GM18526 (cell line): Measurements from ENCODE around the gene E2F2.
A peak's percentile ranks its signal among the peaks of the same experiment; 100 is the strongest.

Source experiments
- POLR2A ChIP-seq: IDR thresholded peaks from 3 replicates; pipeline ENCODE4 v1.6.1; 2011; ENCODE audit not compliant: insufficient read length; ENCODE audit errors: extremely low read depth

E2F2 gene

GRCh38 chr1:23539698-23540266, 8.7 kb upstream of the E2F2 start:
- TF ChIP-seq POLR2A = no peak

- TF ChIP-seq POLR2A = no peak
These were observed 6.4 kb upstream of the E2F2 start for GRCh38 chr1:23537296-23537973.

GRCh38 chr1:23533246-23534023, 2.4 kb upstream of the E2F2 start:
- TF ChIP-seq POLR2A = no peak

DNA sequence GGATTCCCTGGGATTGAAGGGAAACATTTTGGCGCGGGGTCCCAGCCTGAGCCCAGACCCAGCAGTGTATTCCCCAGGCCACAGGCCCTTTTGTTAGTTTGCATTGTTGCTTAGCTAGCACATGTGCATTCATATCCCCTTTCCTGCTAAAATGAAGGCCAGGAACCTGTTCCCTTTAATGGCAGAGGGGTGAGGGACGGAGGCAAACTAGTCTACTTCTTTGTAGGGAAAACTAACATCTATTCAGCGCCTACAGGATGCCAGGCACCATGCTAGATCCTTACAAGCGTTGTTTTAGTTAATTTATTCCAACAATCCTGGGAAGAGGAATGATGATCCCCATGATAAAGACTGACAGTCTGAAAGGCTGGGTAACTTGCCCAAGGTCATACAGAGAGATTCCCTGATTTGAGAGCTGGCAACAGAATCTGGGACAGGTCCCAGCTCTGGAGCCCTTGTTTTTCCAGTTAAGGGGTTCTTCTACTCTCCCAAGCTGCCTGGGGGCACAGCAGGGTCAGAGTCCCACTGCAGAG, 595 bp upstream of the E2F2 start:
- no peak for TF ChIP-seq POLR2A

DNA sequence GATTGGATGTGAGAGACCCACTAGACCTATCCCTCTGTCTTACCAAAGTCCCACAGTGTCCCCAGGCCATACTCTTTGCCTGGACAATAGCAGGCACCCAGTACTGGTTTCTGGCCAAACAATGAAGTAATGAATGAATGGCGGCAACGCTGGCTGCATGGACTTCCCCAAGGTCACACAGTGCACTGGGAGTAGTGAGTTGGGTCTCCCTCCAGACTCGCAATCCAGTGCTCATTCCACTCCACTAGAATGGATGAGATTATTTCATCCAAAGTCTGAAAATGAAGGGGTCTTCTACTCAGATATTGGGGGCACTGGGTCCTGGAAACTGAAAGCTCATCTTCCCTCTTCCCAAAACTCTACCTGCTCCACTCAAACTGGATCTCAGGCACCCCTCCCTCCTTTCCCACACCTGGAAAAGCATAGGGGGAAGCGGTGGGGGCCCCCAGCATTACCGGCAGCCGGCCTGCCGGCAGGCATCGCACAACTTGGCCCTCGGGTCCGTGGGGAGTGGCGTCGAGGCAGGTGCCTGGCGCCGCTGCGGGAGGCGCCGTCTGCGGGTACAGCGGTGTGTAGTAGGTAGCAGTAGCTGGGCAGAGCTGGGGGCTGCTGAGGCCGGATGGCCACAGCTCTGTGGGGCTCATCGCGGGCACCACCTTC, 816 bp downstream of the E2F2 start:
- no peak for TF ChIP-seq POLR2A

- TF ChIP-seq POLR2A = no peak
These were observed 1.6 kb downstream of the E2F2 start for GRCh38 chr1:23529146-23530086.

DNA sequence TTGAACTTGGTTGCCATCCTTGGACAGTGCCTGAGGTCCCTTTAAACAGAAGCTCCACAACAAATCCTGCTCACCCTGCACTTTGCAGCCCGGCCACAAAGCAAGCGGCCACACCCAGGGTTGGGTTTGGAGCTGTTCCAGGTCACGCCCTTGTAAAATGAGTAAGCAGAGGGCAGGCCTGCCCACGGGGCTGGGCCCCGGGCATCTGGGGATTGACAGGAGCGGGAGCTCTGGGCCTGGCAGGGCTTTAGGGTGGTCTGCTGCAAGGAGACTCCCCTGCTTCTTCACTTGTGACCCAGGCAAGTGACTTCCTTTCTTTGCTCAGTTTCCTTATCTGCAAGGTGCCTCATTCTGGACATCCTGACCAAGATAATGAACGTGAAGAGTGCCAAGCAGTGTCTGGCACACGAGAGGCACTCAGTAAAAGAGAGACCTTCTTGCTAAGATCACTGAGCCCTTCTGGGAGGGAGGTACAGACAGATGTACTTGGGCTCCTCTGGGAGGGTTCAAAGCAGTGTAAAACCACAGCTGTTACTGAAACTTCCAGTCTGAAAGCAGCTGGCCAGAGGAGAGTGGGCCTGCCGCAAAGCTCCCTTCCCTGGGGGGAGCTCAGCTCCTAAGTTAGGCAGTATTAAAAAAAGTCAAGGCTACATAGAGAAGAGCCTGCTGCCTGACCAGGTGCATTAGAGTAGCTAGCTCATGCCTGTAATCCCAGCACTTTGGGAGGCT, 2.6 kb downstream of the E2F2 start:
- peak; percentile 53 for TF ChIP-seq POLR2A

DNA sequence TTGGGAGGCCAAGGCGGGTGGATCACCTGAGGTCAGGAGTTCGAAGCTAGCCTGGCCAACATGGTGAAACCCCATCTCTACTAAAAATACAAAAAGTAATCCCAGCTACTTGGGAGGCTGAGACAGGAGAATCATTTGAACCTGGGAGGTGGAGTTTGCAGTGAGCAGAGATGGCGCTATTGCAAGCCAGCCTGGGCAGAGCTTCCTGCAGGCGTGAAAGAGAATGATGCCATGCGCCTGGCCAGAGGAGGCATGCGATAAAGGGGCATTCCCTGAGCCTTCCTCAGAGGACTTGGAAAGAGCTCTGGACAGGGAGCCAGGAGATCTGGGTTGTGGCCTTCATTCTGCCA, 3.2 kb downstream of the E2F2 start:
- no peak for TF ChIP-seq POLR2A

- TF ChIP-seq POLR2A = no peak
These were observed 3.7 kb downstream of the E2F2 start for GRCh38 chr1:23527366-23527765.

GRCh38 chr1:23526329-23527041, 4.5 kb downstream of the E2F2 start:
- TF ChIP-seq POLR2A = no peak

DNA sequence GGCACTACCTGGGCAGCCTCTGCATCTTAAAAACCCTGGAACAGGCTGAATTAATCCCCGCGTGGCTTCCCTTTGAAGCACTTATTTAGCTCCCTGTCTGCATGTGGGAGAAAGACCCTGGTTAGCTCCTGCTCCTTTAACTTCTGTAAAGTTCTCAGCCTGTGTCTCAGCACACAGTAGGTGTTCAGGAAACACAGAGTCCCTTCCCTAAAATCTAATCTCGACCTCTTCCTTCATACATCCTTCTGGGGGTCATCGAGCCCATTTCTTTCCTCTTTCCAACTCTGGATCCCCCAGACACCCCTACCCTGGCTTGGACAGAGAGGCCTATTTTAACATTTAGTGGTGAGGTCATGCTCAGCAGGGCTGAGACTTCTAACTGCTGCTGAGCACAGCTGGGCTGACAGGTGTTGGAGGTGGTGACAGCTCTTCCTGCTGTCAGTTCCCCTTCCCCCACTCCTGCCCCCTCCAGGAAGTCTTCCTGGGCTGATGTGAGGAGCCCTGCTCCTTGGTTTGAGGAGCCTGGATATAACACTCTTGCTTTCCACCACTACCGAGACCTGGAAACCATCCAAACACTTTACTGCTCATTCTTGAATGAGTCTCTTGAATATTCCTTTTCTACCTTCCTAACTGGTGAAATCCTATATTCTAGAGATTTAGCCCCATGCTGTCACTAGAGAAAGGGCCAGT, 5.3 kb downstream of the E2F2 start:
- TF ChIP-seq POLR2A = no peak

- no peak for TF ChIP-seq POLR2A
These were observed 6.2 kb downstream of the E2F2 start for GRCh38 chr1:23524716-23525401.
